Left lung (tissue), 10 donors: ENCODE results near the gene HMGCR. TPM values are rescaled to one million over a fixed set of nuclear protein-coding genes. Genes with fewer than 3 reads are reported as not detected.

Experiments
- ATAC-seq: fragments of 200-7000 bp; cut with Tn5 transposase; one replicate; pipeline ENCODE4 v1.9.1; 2020; ENCODE audit warnings: moderate library complexity
- DNase-seq, 4 donors: peaks; one replicate each; pipeline ENCODE4 v3.0.0-alpha.2; 2013 to 2020
- H3K27ac ChIP-seq, 2 donors: fragments of 200-600 bp; sonication (generic) in 1 of 2; one replicate each; pipeline versions ENCODE4 v1.5.0 to v1.8.0; 2020 to 2021
- H3K27me3 ChIP-seq, 2 donors: fragments of 200-600 bp; sonication (generic) in 1 of 2; one replicate each; pipeline versions ENCODE4 v1.5.0 to v1.8.0; 2020 to 2021
- H3K36me3 ChIP-seq, 2 donors: fragments of 200-600 bp; sonication (generic) in 1 of 2; one replicate each; pipeline versions ENCODE4 v1.5.0 to v1.8.0; 2020 to 2021
- H3K4me1 ChIP-seq, 2 donors: fragments of 200-600 bp; one replicate each; pipeline ENCODE4 v1.8.0; 2021
- H3K4me3 ChIP-seq, 2 donors: fragments of 200-600 bp; sonication (generic) in 1 of 2; one replicate each; pipeline versions ENCODE4 v1.5.0 to v1.8.0; 2020 to 2021; ENCODE audit warnings: mild to moderate bottlenecking in 1 of 2
- H3K9me3 ChIP-seq, 2 donors: fragments of 200-600 bp; sonication (generic) in 1 of 2; one replicate each; pipeline versions ENCODE4 v1.5.0 to v1.8.0; 2020 to 2021
- intact Hi-C, 2 donors: fragments of 100-400 bp; cut with DNase I; formaldehyde crosslinking; loops; one replicate each; pipeline versions ENCODE4 v1.11.2 to v1.14.2; 2022
- polyA plus RNA-seq, 6 donors: library from polyadenylated mRNA; unstranded; fragments of 120-200 nt; gene quantifications; one replicate each; pipeline ENCODE4 v1.2.1, GENCODE V29; 2013; ENCODE audit not compliant: insufficient read length in 6 of 6
- total RNA-seq, 2 donors: library from RNA; stranded (reverse); fragmentation: NEBNext Ultra II Directional; extraction: Animal tissue kit (Norgen Biotek cat#: 25700); gene quantifications; one replicate each; pipeline ENCODE4 v1.2.1, GENCODE V29; 2021
- TF ChIP-seq, protein P1 (sequence below), 2 donors: fragments of 200-600 bp; sonication (generic) in 1 of 2; IDR thresholded peaks; one replicate each; pipeline versions ENCODE4 v1.5.0 to v1.8.0; 2021; ENCODE audit warnings: antibody characterized with exemption in 2 of 2
- donor health status: DM: no; HTN: yes; CAD: no.
- donor health status: DM: no; HTN: no; CAD: no.

The HMGCR gene
- total and polyA plus RNA-seq, 8 donors = 37.2 to 166 (median 54.9) TPM

DNA sequence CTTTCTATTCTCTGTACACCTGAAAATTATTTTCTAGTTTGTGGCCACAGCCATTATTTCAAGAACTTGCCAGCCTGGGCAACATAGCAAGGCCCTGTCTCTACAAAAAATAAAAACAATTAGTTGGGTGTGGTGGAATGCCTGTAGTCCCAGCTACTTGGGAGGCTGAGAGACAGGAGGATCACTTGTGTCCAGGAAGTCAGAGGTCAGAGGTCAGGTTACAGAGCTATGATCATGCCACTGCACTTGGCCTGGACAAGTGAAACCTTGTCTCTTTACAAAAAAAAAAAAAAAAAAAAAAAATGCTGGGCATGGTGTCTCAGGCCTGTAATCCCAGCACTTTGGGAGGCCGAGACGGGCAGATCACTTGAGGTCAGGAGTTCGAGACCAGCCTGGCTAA, 58.3 kb downstream of the HMGCR start:
- DNase-seq = no peak
- ATAC-seq = no peak
- Histone ChIP-seq H3K4me1 (no peaks in the 10 kb centered on the region), H3K36me3 (peaks cover 0 to 70% of the 10 kb centered on the region in 2 donors), H3K4me3 (no peak overlapping the region), H3K27me3 (no peaks in the 10 kb centered on the region), H3K9me3 (no peaks in the 10 kb centered on the region), H3K27ac (no peak overlapping the region)
- intact Hi-C loops = no loop called here
- TF ChIP-seq, protein P1, sequence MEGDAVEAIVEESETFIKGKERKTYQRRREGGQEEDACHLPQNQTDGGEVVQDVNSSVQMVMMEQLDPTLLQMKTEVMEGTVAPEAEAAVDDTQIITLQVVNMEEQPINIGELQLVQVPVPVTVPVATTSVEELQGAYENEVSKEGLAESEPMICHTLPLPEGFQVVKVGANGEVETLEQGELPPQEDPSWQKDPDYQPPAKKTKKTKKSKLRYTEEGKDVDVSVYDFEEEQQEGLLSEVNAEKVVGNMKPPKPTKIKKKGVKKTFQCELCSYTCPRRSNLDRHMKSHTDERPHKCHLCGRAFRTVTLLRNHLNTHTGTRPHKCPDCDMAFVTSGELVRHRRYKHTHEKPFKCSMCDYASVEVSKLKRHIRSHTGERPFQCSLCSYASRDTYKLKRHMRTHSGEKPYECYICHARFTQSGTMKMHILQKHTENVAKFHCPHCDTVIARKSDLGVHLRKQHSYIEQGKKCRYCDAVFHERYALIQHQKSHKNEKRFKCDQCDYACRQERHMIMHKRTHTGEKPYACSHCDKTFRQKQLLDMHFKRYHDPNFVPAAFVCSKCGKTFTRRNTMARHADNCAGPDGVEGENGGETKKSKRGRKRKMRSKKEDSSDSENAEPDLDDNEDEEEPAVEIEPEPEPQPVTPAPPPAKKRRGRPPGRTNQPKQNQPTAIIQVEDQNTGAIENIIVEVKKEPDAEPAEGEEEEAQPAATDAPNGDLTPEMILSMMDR (IDR thresholded peaks at IDR 0.05) = no peak

DNA sequence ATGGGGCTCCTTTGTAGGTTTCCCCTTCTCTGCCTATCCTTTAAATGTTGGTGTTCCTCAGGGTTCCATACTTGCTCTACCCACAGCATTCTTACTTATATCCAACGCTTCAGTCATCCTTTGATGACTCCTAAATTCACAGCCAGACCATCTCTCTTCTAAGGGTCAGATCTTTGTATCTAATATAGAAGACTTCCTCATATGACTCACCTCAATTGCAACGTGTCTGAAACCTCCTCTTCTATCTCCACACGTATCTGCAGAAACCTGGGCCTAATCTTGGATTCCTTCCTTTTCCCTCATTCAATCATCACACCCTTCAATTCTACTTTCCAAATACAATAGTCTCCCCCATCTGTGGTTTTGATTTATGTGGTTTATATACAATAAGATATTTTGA, 68.3 kb downstream of the HMGCR start:
- TF ChIP-seq, protein P1 (IDR thresholded peaks at IDR 0.05) = no peak
- Histone ChIP-seq H3K4me1 (no peaks in the 10 kb centered on the region), H3K27me3 (no peaks in the 10 kb centered on the region), H3K9me3 (no peaks in the 10 kb centered on the region), H3K36me3 (peaks cover 0 to 42% of the 10 kb centered on the region in 2 donors), H3K4me3 (no peak overlapping the region), H3K27ac (no peak overlapping the region)
- ATAC-seq (no peak), DNase-seq (no peak)
- intact Hi-C loops = no loop called here

Other genes starting within 250 kb of the HMGCR start
- under 1 TPM; 0.09 to 0.16 TPM for gene ANKRD31, start 100.3 kb upstream of the HMGCR start, total RNA-seq
- under 1 TPM; 0.31 to 0.75 (median 0.50) TPM for gene ANKRD31, start 100.3 kb upstream of the HMGCR start, polyA plus RNA-seq
- 10 to 100 TPM; 63.4 to 72.7 TPM for gene CERT1, start 174.4 kb downstream of the HMGCR start, total RNA-seq
- gene CERT1, start 174.4 kb downstream of the HMGCR start, polyA plus RNA-seq = 10 to 100 TPM; 49.2 to 61.6 (median 55.2) TPM
- gene POLK, start 174.7 kb downstream of the HMGCR start, total RNA-seq = 10 to 100 TPM; 33.0 to 33.5 TPM
- gene POLK, start 174.7 kb downstream of the HMGCR start, polyA plus RNA-seq = 10 to 100 TPM; 32.1 to 43.9 (median 35.3) TPM